ENCODE data around the gene GPATCH1. TPM values are rescaled to one million over a fixed set of nuclear protein-coding genes. Genes with fewer than 3 reads are reported as not detected.

GPATCH1 gene
- polyA plus RNA-seq, 1 donor from 2014 or later, result 11.5 TPM

- Histone ChIP-seq H2AFZ (ENCODE audit: low read depth, low read length) (no peak overlapping the region), H3F3A (ENCODE audit: insufficient read depth, low read length, poor library complexity, severe bottlenecking) (no peaks in the 10 kb centered on the region), H3K36me3 (ENCODE audit: insufficient read depth, low read length) (no peaks in the 10 kb centered on the region), H3K27ac (ENCODE audit: low read length) (no peak overlapping the region), H3K9me2 (ENCODE audit: insufficient read depth, low read length) (no peaks in the 10 kb centered on the region), H3K27me3 (ENCODE audit: insufficient read depth, low read depth, low read length) (no peaks in the 10 kb centered on the region), H4K20me1 (ENCODE audit: insufficient read depth) (no peaks in the 10 kb centered on the region), H3K9me3 (ENCODE audit: low read length) (no peaks in the 10 kb centered on the region), H3K4me2 (ENCODE audit: low read length) (no peak overlapping the region), H3K79me2 (replicated peaks; ENCODE audit: insufficient read depth, low read length) (no peaks in the 10 kb centered on the region), H3K4me3 (ENCODE audit: low read length) (no peak overlapping the region), H3K9ac (ENCODE audit: low read length) (no peak overlapping the region)
- no peak for TF ChIP-seq MXI1 (conservative IDR thresholded peaks at IDR 0.05; ENCODE audit: poor library complexity, severe bottlenecking)
Observed at GRCh38 chr19:33111587-33111986, 30.6 kb downstream of the GPATCH1 start.

- no peak overlapping the region for H3K4me3 ChIP-seq (ENCODE audit: low read length)
- H3K27ac ChIP-seq (ENCODE audit: low read length), result no peak overlapping the region
- no peaks in the 10 kb centered on the region for H4K20me1 ChIP-seq (ENCODE audit: insufficient read depth)
- no peaks in the 10 kb centered on the region for H3K79me2 ChIP-seq (replicated peaks; ENCODE audit: insufficient read depth, low read length)
- no peaks in the 10 kb centered on the region for H3K27me3 ChIP-seq (ENCODE audit: insufficient read depth, low read depth, low read length)
- no peaks in the 10 kb centered on the region for H3K9me3 ChIP-seq (ENCODE audit: low read length)
- H3K9me2 ChIP-seq (ENCODE audit: insufficient read depth, low read length), result no peaks in the 10 kb centered on the region
- H3K36me3 ChIP-seq (ENCODE audit: insufficient read depth, low read length), result no peaks in the 10 kb centered on the region
- TF ChIP-seq EZH2 (IDR thresholded peaks at IDR 0.05; ENCODE audit: borderline replicate concordance, insufficient read depth, low read length, poor library complexity, severe bottlenecking), result no peak
- TF ChIP-seq MXI1 (conservative IDR thresholded peaks at IDR 0.05; ENCODE audit: poor library complexity, severe bottlenecking), result no peak
- TF ChIP-seq RAD21 (conservative IDR thresholded peaks at IDR 0.05), result no peak
- no peak for TF ChIP-seq SMC3 (conservative IDR thresholded peaks at IDR 0.05; ENCODE audit: poor library complexity)
- H3K4me2 ChIP-seq (ENCODE audit: low read length), result no peak overlapping the region
- no peak overlapping the region for H3K9ac ChIP-seq (ENCODE audit: low read length)
- no peaks in the 10 kb centered on the region for H3F3A ChIP-seq (ENCODE audit: insufficient read depth, low read length, poor library complexity, severe bottlenecking)
- no peak overlapping the region for H2AFZ ChIP-seq (ENCODE audit: low read depth, low read length)
Observed at GRCh38 chr19:33114312-33114711, 33.3 kb downstream of the GPATCH1 start.

GRCh38 chr19:33117501-33117900 lies 36.5 kb downstream of the GPATCH1 start:
- no peaks in the 10 kb centered on the region for H3K9me3 ChIP-seq (ENCODE audit: low read length)
- TF ChIP-seq MXI1 (conservative IDR thresholded peaks at IDR 0.05; ENCODE audit: poor library complexity, severe bottlenecking), result no peak
- no peak for TF ChIP-seq CTCF (IDR thresholded peaks at IDR 0.05; ENCODE audit: poor library complexity, severe bottlenecking)
- TF ChIP-seq POLR2AphosphoS5 (IDR thresholded peaks at IDR 0.05), result no peak
- no peak for TF ChIP-seq EZH2 (IDR thresholded peaks at IDR 0.05; ENCODE audit: borderline replicate concordance, insufficient read depth, low read length, poor library complexity, severe bottlenecking)
- TF ChIP-seq REST (IDR thresholded peaks at IDR 0.05; ENCODE audit: borderline replicate concordance), result no peak
- TF ChIP-seq RAD21 (conservative IDR thresholded peaks at IDR 0.05), result no peak
- no peak for TF ChIP-seq TAF1 (IDR thresholded peaks at IDR 0.05; ENCODE audit: low read depth)
- TF ChIP-seq SMC3 (conservative IDR thresholded peaks at IDR 0.05; ENCODE audit: poor library complexity), result no peak
- no peak for TF ChIP-seq EP300 (conservative IDR thresholded peaks at IDR 0.05; ENCODE audit: poor library complexity, severe bottlenecking)
- no peak overlapping the region for H3K4me3 ChIP-seq (ENCODE audit: low read length)
- no peaks in the 10 kb centered on the region for H3K27me3 ChIP-seq (ENCODE audit: insufficient read depth, low read depth, low read length)
- H2AFZ ChIP-seq (ENCODE audit: low read depth, low read length), result no peak overlapping the region
- no peaks in the 10 kb centered on the region for H3K9me2 ChIP-seq (ENCODE audit: insufficient read depth, low read length)
- no peak overlapping the region for H3K9ac ChIP-seq (ENCODE audit: low read length)
- no peak overlapping the region for H3K4me2 ChIP-seq (ENCODE audit: low read length)
- H3K79me2 ChIP-seq (replicated peaks; ENCODE audit: insufficient read depth, low read length), result no peaks in the 10 kb centered on the region
- H3K36me3 ChIP-seq (ENCODE audit: insufficient read depth, low read length), result no peaks in the 10 kb centered on the region
- H4K20me1 ChIP-seq (ENCODE audit: insufficient read depth), result no peaks in the 10 kb centered on the region
- no peak overlapping the region for H3K27ac ChIP-seq (ENCODE audit: low read length)
- H3F3A ChIP-seq (ENCODE audit: insufficient read depth, low read length, poor library complexity, severe bottlenecking), result no peaks in the 10 kb centered on the region
